K562 (cell line): Measurements from ENCODE around the gene FCHO1. TPM values are rescaled to one million over a fixed set of nuclear protein-coding genes. Genes with fewer than 3 reads are reported as not detected.

ENCODE experiments used
- CXXC5 ChIP-seq: fragments of 250-450 bp; sonication (Bioruptor Pico); IDR thresholded peaks from 2 replicates; pipeline ENCODE4 v1.8.0; 2022; ENCODE audit warnings: inconsistent platforms, mild to moderate bottlenecking, moderate library complexity
- DEAF1 ChIP-seq: fragments of 450-650 bp; formaldehyde crosslinking; IDR thresholded peaks from 2 replicates; pipeline ENCODE4 v1.4.0; 2020; ENCODE audit warnings: mild to moderate bottlenecking, moderate library complexity
- ELF2 ChIP-seq: fragments of 250-450 bp; sonication (Bioruptor Pico); IDR thresholded peaks from 2 replicates; pipeline ENCODE4 v1.5.0; 2021; ENCODE audit warnings: mild to moderate bottlenecking
- FOXM1 ChIP-seq, 2 experiments: fragments of 450-650 bp in 1 of 2; sonication (generic) in 1 of 2; formaldehyde crosslinking in 1 of 2; IDR thresholded peaks; 2 replicates each; pipeline versions ENCODE4 v1.6.1 to v1.9.0; 2017 to 2022; ENCODE audit warnings: low read depth in 2 of 2, mild to moderate bottlenecking in 2 of 2, missing genetic modification reagents in 1 of 2, moderate library complexity in 1 of 2
- GATAD2B ChIP-seq: fragments of 450-650 bp; IDR thresholded peaks from 2 replicates; pipeline ENCODE4 v1.6.1; 2017; ENCODE audit warnings: mild to moderate bottlenecking, borderline replicate concordance
- HES1 ChIP-seq: fragments of 450-650 bp; IDR thresholded peaks from 2 replicates; pipeline ENCODE4 v1.6.1; 2016; ENCODE audit warnings: low read depth, mild to moderate bottlenecking, moderate library complexity
- HIVEP1 ChIP-seq: fragments of 250-450 bp; sonication (Bioruptor Pico); IDR thresholded peaks from 2 replicates; pipeline ENCODE4 v1.4.0; 2020; ENCODE audit warnings: mild to moderate bottlenecking
- KAT8 ChIP-seq: fragments of 450-650 bp; IDR thresholded peaks from 2 replicates; pipeline ENCODE4 v1.6.1; 2016; ENCODE audit warnings: low read depth, mild to moderate bottlenecking
- REST ChIP-seq, 2 experiments: fragments of 450-650 bp; formaldehyde crosslinking in 1 of 2; IDR thresholded peaks; 2 replicates each; pipeline versions ENCODE4 v1.4.0 to v1.6.1; 2014 to 2020; ENCODE audit warnings: mild to moderate bottlenecking in 2 of 2, borderline replicate concordance in 1 of 2, low read depth in 1 of 2
- SUPT5H ChIP-seq: fragments of 450-650 bp; IDR thresholded peaks from 2 replicates; pipeline ENCODE4 v1.6.1; 2016
- ZNF431 ChIP-seq: sonication (generic); formaldehyde crosslinking; IDR thresholded peaks from 2 replicates; pipeline ENCODE4 v1.8.0; 2022; ENCODE audit warnings: mild to moderate bottlenecking, missing genetic modification reagents
- ZNF592 ChIP-seq: fragments of 450-650 bp; IDR thresholded peaks from 2 replicates; pipeline ENCODE4 v1.6.1; 2017; ENCODE audit warnings: antibody characterized with exemption, mild to moderate bottlenecking
- polyA plus RNA-seq, 8 experiments: library from polyadenylated mRNA; depleted of rRNA in 4 of 8; stranded (reverse) in 5 of 8; unstranded in 3 of 8; fragments of >200 nt; fragmentation: Nextera tagmentation in 2 of 8; fragmentation: Illumina TruSeq in 1 of 8; extraction: Ambion mirVana in 2 of 8; extraction: Trizol in 1 of 8; gene quantifications; 2 replicates each; pipeline versions ENCODE4 v1.2.1 to v1.2.3, GENCODE V29; 2011 to 2014; ENCODE audit warnings: inconsistent platforms in 1 of 8, missing spikeins in 1 of 8
- total RNA-seq, 7 experiments: library from RNA; depleted of rRNA in 6 of 7; stranded (reverse); fragments of >200 nt in 6 of 7; fragmentation: Illumina TruSeq in 2 of 7; extraction: Trizol in 2 of 7; gene quantifications; 2 replicates each; pipeline versions ENCODE4 v1.2.1 to v1.2.3, GENCODE V29; 2011 to 2021; ENCODE audit warnings: low replicate concordance in 1 of 7

Gene FCHO1
- total and polyA plus RNA-seq, 9 of the 15 experiments (the other 6 are each of a cell fraction or from before 2014, with no cell fraction given): 0.21 to 58.9 (median 18.3) TPM

- TF ChIP-seq SUPT5H (peak; percentile 79), HIVEP1 (CRISPR knock-in tag) (no peak), ELF2 (CRISPR knock-in tag) (0 out of 2 replicates have a peak, but pooled peaks have one; percentile 44), KAT8 (no peak), DEAF1 (no peak), REST (IDR thresholded peaks at IDR 0.05; ENCODE audit: borderline replicate concordance) (no peak), REST (CRISPR knock-in tag; IDR thresholded peaks at IDR 0.05; ENCODE audit: low read depth) (no peak), FOXM1 (IDR thresholded peaks at IDR 0.05; ENCODE audit: low read depth) (no peak), FOXM1 (CRISPR knock-in tag; IDR thresholded peaks at IDR 0.05; ENCODE audit: low read depth) (no peak), HES1 (no peak), ZNF431 (CRISPR knock-in tag) (no peak), ZNF592 (no peak), GATAD2B (no peak), CXXC5 (CRISPR knock-in tag) (peak; percentile 76)
Observed at GRCh38 chr19:17718947-17719711, 32.1 kb upstream of the FCHO1 start, which contains the start of gene MAP1S (continued).
